Measurements from ENCODE around the gene SPECC1L.

Gene SPECC1L

DNA sequence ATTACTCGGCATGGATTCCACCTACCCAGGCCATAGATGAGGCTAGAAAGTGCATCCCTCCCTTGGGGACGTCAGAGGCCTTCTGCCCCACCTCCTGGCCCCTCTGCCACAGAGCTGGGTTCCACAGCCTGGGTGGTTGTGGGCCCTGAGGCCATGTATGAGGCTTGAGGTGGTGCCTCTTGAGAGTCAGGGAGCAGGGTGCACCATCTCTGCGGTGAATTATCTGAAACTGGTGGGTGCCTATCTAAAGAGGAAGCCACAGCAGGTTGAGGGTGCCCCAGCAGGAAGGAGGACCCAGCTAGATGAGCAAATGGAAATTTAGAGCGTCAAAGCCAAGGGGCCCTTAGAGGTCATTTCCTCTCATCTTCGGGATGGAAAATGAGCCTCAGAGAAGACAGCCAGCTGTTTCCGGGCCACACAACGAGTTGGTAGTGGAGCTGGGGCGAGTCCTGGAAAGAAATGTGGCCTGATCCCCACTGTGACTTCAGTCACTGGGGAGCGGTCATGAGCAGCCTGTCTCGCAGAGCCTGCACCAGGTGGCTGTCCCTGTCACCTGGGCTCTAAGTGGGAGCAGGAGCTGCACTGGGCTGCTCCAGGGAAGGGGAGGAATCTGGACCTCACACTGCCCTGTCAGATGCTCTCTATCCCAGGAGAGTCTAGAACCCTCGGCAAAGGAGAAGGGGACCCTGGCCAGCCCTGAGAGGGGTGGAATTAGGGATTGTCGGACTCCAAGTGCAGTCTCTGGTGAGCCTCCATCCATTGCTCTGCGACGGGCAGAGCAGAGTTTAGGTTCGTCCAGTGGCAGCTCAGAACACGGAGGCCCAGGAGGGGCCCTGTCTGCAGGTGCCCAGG is 164.1 kb downstream of the SPECC1L start:
- no peak overlapping the region for H3K4me3 ChIP-seq (replicated peaks; ENCODE audit: low read depth, low read length)
- TF ChIP-seq, protein P1, sequence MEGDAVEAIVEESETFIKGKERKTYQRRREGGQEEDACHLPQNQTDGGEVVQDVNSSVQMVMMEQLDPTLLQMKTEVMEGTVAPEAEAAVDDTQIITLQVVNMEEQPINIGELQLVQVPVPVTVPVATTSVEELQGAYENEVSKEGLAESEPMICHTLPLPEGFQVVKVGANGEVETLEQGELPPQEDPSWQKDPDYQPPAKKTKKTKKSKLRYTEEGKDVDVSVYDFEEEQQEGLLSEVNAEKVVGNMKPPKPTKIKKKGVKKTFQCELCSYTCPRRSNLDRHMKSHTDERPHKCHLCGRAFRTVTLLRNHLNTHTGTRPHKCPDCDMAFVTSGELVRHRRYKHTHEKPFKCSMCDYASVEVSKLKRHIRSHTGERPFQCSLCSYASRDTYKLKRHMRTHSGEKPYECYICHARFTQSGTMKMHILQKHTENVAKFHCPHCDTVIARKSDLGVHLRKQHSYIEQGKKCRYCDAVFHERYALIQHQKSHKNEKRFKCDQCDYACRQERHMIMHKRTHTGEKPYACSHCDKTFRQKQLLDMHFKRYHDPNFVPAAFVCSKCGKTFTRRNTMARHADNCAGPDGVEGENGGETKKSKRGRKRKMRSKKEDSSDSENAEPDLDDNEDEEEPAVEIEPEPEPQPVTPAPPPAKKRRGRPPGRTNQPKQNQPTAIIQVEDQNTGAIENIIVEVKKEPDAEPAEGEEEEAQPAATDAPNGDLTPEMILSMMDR (IDR thresholded peaks at IDR 0.05; ENCODE audit: low read length, missing control alignments), result no peak
- DNase-seq (ENCODE audit: low read depth), result peak; percentile 69

- TF ChIP-seq, protein P1 (IDR thresholded peaks at IDR 0.05; ENCODE audit: low read length, missing control alignments), result no peak
- DNase-seq (ENCODE audit: low read depth), result no peak
- H3K4me3 ChIP-seq (replicated peaks; ENCODE audit: low read depth, low read length), result no peak overlapping the region
Measured at GRCh38 chr22:24435323-24435645, 164.7 kb downstream of the SPECC1L start.

- TF ChIP-seq, protein P1 (IDR thresholded peaks at IDR 0.05; ENCODE audit: low read length, missing control alignments), result no peak
- H3K4me3 ChIP-seq (replicated peaks; ENCODE audit: low read depth, low read length), result no peak overlapping the region
- DNase-seq (ENCODE audit: low read depth), result peak; percentile 39
Measured at GRCh38 chr22:24435861-24436371, 165.3 kb downstream of the SPECC1L start.

DNA sequence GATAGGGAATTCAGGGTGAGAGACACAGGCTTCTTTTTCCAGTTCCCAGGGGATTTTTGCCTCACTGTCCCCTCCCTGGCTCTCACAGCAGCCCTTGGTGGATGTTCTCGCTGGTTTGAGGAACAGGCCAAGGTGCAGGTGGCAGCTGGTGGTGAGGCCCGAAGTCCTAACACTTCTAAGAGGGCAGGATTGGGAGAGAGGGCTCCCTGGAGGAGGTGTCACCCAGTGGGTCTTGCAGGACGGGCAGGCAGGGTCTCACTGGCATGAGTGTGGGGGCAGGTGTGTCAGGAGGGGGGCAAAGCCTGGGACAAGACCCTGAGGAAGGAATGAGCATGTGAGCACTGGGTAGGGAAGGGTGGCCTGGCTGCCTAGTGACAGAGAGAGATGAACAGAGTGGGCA is 165.9 kb downstream of the SPECC1L start:
- TF ChIP-seq, protein P1 (IDR thresholded peaks at IDR 0.05; ENCODE audit: low read length, missing control alignments), result no peak

DNA sequence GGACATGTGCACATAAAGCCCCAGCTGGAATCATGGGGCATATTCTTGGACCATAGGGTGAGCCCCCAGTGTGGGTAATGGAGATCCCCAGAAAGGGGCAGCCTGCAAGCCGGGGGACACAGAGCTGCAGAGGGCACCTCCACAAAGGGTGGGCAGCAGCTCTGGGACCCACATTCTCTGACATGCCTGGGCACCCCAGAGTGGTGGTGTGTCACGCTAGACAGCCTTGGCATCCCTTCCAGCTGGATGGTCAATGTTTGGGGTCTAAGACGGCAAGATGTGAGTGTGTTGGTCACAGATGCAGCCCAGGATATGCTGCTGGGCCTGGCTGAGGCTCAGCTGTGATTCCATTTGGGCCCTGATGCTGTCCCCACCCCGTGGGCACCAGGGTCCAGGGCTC is 166.5 kb downstream of the SPECC1L start:
- no peak overlapping the region for H3K4me3 ChIP-seq (replicated peaks; ENCODE audit: low read depth, low read length)
- DNase-seq (ENCODE audit: low read depth), result no peak
- TF ChIP-seq, protein P1 (IDR thresholded peaks at IDR 0.05; ENCODE audit: low read length, missing control alignments), result no peak

More for the DNA sequence above, 165.9 kb downstream of the SPECC1L start:
- DNase-seq (ENCODE audit: low read depth), result no peak
- H3K4me3 ChIP-seq (replicated peaks; ENCODE audit: low read depth, low read length), result no peak overlapping the region

GRCh38 chr22:24437741-24438328 is 167.2 kb downstream of the SPECC1L start:
- TF ChIP-seq, protein P1 (IDR thresholded peaks at IDR 0.05; ENCODE audit: low read length, missing control alignments), result peak; percentile 27
- no peak overlapping the region for H3K4me3 ChIP-seq (replicated peaks; ENCODE audit: low read depth, low read length)
- DNase-seq (ENCODE audit: low read depth), result no peak
